Measurements from ENCODE around the gene ACTN4. TPM values are rescaled to one million over a fixed set of nuclear protein-coding genes. Genes with fewer than 3 reads are reported as not detected.
"Not testable (repeated sequence)": the region's sequence is repeated elsewhere in the genome, so short reads cannot be mapped to it uniquely, and the experiment has no call there.

The ACTN4 gene
- total RNA-seq, 1 experiment from 2014 or later, result 1,083 TPM

- DNase-seq (ENCODE audit: low spot score), result no peak
These were observed 119.0 kb downstream of the ACTN4 start for GRCh38 chr19:38766276-38767047.

- DNase-seq (ENCODE audit: low spot score), result peak; percentile 92
These were observed 122.3 kb downstream of the ACTN4 start for GRCh38 chr19:38769635-38770211.

- DNase-seq (ENCODE audit: low spot score), result not testable (repeated sequence)
These were observed 122.9 kb downstream of the ACTN4 start for GRCh38 chr19:38770228-38770948.

- DNase-seq (ENCODE audit: low spot score), result not testable (repeated sequence)
These were observed 123.5 kb downstream of the ACTN4 start for GRCh38 chr19:38770949-38771275.

- not testable (repeated sequence) for DNase-seq (ENCODE audit: low spot score)
These were observed 124.1 kb downstream of the ACTN4 start for GRCh38 chr19:38771569-38771968.

- no peak for DNase-seq (ENCODE audit: low spot score)
These were observed 126.2 kb downstream of the ACTN4 start, which contains the start of gene LGALS7 for GRCh38 chr19:38773469-38774177. Gene LGALS7 (minus strand): TSS chr19:38773517. CDS start chr19:38773492, 25 bp downstream.

GRCh38 chr19:38774181-38774950, 126.9 kb downstream of the ACTN4 start:
- no peak for DNase-seq (ENCODE audit: low spot score)

- DNase-seq (ENCODE audit: low spot score), result no peak
These were observed 131.3 kb downstream of the ACTN4 start for GRCh38 chr19:38778733-38779132.

GRCh38 chr19:38780443-38780842, 133.0 kb downstream of the ACTN4 start:
- DNase-seq (ENCODE audit: low spot score), result no peak

- no peak for DNase-seq (ENCODE audit: low spot score)
These were observed 133.6 kb downstream of the ACTN4 start for GRCh38 chr19:38781058-38781457.

Other genes with a start within 250 kb of the ACTN4 start
- gene FAM98C, start 244.6 kb upstream of the ACTN4 start, total RNA-seq (2014; rRNA removed; shearing (Covaris generic)), result 46.6 and 49.5 TPM in 2 replicates
- not detected in 2 replicates for gene RASGRP4, start 221.4 kb upstream of the ACTN4 start, total RNA-seq (2014; rRNA removed; shearing (Covaris generic))
- 0.94 TPM in 1 of 2 replicates, not detected in the other for gene RYR1, start 214.0 kb upstream of the ACTN4 start, total RNA-seq (2014; rRNA removed; shearing (Covaris generic))
- gene MAP4K1, start 29.7 kb upstream of the ACTN4 start, total RNA-seq (2014; rRNA removed; shearing (Covaris generic)), result 0.36 TPM in 1 of 2 replicates, not detected in the other
- gene EIF3K, start 28.5 kb upstream of the ACTN4 start, total RNA-seq (2014; rRNA removed; shearing (Covaris generic)), result 724 and 815 TPM in 2 replicates
- 50.6 and 53.9 TPM in 2 replicates for gene CAPN12, start 96.8 kb downstream of the ACTN4 start, total RNA-seq (2014; rRNA removed; shearing (Covaris generic))
- gene LGALS7, start 125.9 kb downstream of the ACTN4 start, total RNA-seq (2014; rRNA removed; shearing (Covaris generic)), result 1.5 TPM in 1 of 2 replicates, not detected in the other
- gene LGALS7B, start 141.6 kb downstream of the ACTN4 start, total RNA-seq (2014; rRNA removed; shearing (Covaris generic)), result 6.0 TPM in 1 of 2 replicates, not detected in the other
- gene LGALS4, start 165.3 kb downstream of the ACTN4 start, total RNA-seq (2014; rRNA removed; shearing (Covaris generic)), result 959 and 1,005 TPM in 2 replicates
- 252 and 285 TPM in 2 replicates for gene ECH1, start 184.1 kb downstream of the ACTN4 start, total RNA-seq (2014; rRNA removed; shearing (Covaris generic))
- gene HNRNPL, start 202.3 kb downstream of the ACTN4 start, total RNA-seq (2014; rRNA removed; shearing (Covaris generic)), result 389 and 434 TPM in 2 replicates
- 8.6 and 13.1 TPM in 2 replicates for gene RINL, start 230.6 kb downstream of the ACTN4 start, total RNA-seq (2014; rRNA removed; shearing (Covaris generic))

All from HT-29 (cell line).